Endothelial cell of umbilical vein (primary cell): ENCODE data around the gene TAF3. TPM values are rescaled to one million over a fixed set of nuclear protein-coding genes. Genes with fewer than 3 reads are reported as not detected.

Experiments
- BruUV-seq: library from RNA; stranded (reverse); fragments of 400-500 nt; replicated peaks from 2 replicates; lab custom pipeline; 2021; lab: Mats Ljungman, UMichigan
- CTCF ChIA-PET: fragments of 300-600, 350-600 bp; sonication (Branson Sonifier 250); formaldehyde crosslinking; loops from one replicate; lab custom pipeline; 2021; ENCODE audit warnings: antibody characterized with exemption, inconsistent platforms; lab: Charles Lee
- POLR2A ChIA-PET: fragments of 300-600, 350-600 bp; sonication (Branson Sonifier 250); formaldehyde crosslinking; loops from one replicate; lab custom pipeline; 2021; ENCODE audit warnings: antibody characterized with exemption, inconsistent platforms; lab: Charles Lee
- DNase-seq: peaks from one replicate; pipeline ENCODE4 v3.0.0-alpha.2; 2011; ENCODE audit warnings: low read depth, low spot score
- FAIRE-seq: peaks from 2 replicates; lab custom pipeline; 2011; peaks lifted over from hg19 to GRCh38; lab: Jason Lieb, UNC
- H2AFZ ChIP-seq: 2 replicates; pipeline ENCODE4 v1.6.0; 2012; ENCODE audit warnings: low read depth, low read length, control low read depth, inconsistent platforms
- H3K27ac ChIP-seq: 2 replicates; pipeline ENCODE4 v1.5.1; 2011; ENCODE audit warnings: low read depth, mild to moderate bottlenecking, control low read depth, low read length, moderate library complexity; ENCODE audit not compliant: insufficient read depth
- H3K27me3 ChIP-seq, 2 experiments: 2 replicates each; pipeline versions ENCODE4 v1.6.0 to v1.6.1; 2011; ENCODE audit warnings: low read length in 2 of 2, mixed read lengths in 1 of 2; ENCODE audit not compliant: control insufficient read depth in 2 of 2, insufficient read depth in 2 of 2
- H3K36me3 ChIP-seq, 2 experiments: 2 replicates in 1 of 2; 3 replicates in 1 of 2; pipeline ENCODE4 v1.5.1; 2011; ENCODE audit warnings: low read length in 2 of 2, mild to moderate bottlenecking in 1 of 2, moderate library complexity in 1 of 2; ENCODE audit not compliant: control insufficient read depth in 2 of 2, insufficient read depth in 2 of 2; ENCODE audit errors: extremely low read depth in 1 of 2
- H3K4me1 ChIP-seq: 3 replicates; pipeline ENCODE4 v1.5.1; 2011; ENCODE audit warnings: mild to moderate bottlenecking, low read length; ENCODE audit not compliant: control insufficient read depth, insufficient read depth; ENCODE audit errors: extremely low read depth
- H3K4me2 ChIP-seq: 2 replicates; pipeline ENCODE4 v1.6.1; 2011; ENCODE audit warnings: low read length, control low read depth, mixed read lengths; ENCODE audit not compliant: insufficient read depth
- H3K4me3 ChIP-seq, 3 experiments: fragments of 200-600 bp in 1 of 3; sonication (generic), shearing (Covaris generic) in 1 of 3; replicated peaks in 1 of 3; 2 replicates each; pipeline ENCODE4 v1.5.1; 2011 to 2016; ENCODE audit warnings: control low read depth in 3 of 3, low read length in 3 of 3, mild to moderate bottlenecking in 2 of 3, inconsistent platforms in 1 of 3, low read depth in 1 of 3, moderate library complexity in 1 of 3; ENCODE audit not compliant: insufficient read depth in 1 of 3
- H3K79me2 ChIP-seq: 2 replicates; pipeline ENCODE4 v1.6.0; 2012; ENCODE audit warnings: low read length, inconsistent platforms; ENCODE audit not compliant: control insufficient read depth, insufficient read depth
- H3K9ac ChIP-seq: replicated peaks from 2 replicates; pipeline ENCODE3; 2011; ENCODE audit warnings: low read length, control low read depth; ENCODE audit not compliant: insufficient read depth; ENCODE audit errors: extremely low read depth
- H3K9me1 ChIP-seq: replicated peaks from 3 replicates; pipeline ENCODE4 v1.6.0; 2011; ENCODE audit warnings: mild to moderate bottlenecking, low read length; ENCODE audit not compliant: control insufficient read depth, insufficient read depth; ENCODE audit errors: extremely low read depth
- H3K9me3 ChIP-seq: replicated peaks from 2 replicates; pipeline ENCODE4 v1.5.1; 2012; ENCODE audit warnings: low read length, inconsistent platforms; ENCODE audit not compliant: control insufficient read depth, insufficient read depth
- H4K20me1 ChIP-seq: replicated peaks from 2 replicates; pipeline ENCODE3; 2011; ENCODE audit warnings: mild to moderate bottlenecking, low read length; ENCODE audit not compliant: control insufficient read depth, insufficient read depth; ENCODE audit errors: extremely low read depth
- EZH2 ChIP-seq: IDR thresholded peaks from 2 replicates; pipeline ENCODE4 v1.6.1; 2012; ENCODE audit warnings: borderline replicate concordance, low read depth, mild to moderate bottlenecking, moderate library complexity, low read length, inconsistent platforms; ENCODE audit not compliant: severe bottlenecking
- FOS ChIP-seq: IDR thresholded peaks from 2 replicates; pipeline ENCODE4 v1.6.1; 2011; ENCODE audit warnings: mild to moderate bottlenecking, low read length, moderate library complexity, borderline replicate concordance; ENCODE audit not compliant: insufficient read depth
- GATA2 ChIP-seq: IDR thresholded peaks from 2 replicates; pipeline ENCODE4 v1.7.0; 2011; ENCODE audit warnings: low read depth, mild to moderate bottlenecking, moderate library complexity, mixed read lengths, low read length; ENCODE audit not compliant: insufficient read length, insufficient read depth
- JUN ChIP-seq: IDR thresholded peaks from 2 replicates; pipeline ENCODE4 v1.6.1; 2011; ENCODE audit warnings: borderline replicate concordance, low read depth; ENCODE audit not compliant: insufficient read length, insufficient read depth
- MYC ChIP-seq: IDR thresholded peaks from one replicate; pipeline ENCODE4 v1.6.1; 2011; ENCODE audit warnings: mild to moderate bottlenecking, low read depth, low read length
- POLR2A ChIP-seq: IDR thresholded peaks from 2 replicates; pipeline ENCODE4 v1.6.1; 2012; ENCODE audit warnings: low read depth, mild to moderate bottlenecking, control low read depth, low read length
- POLR2AphosphoS5 ChIP-seq: IDR thresholded peaks from 2 replicates; pipeline ENCODE4 v1.6.1; 2012; ENCODE audit warnings: low read depth, mild to moderate bottlenecking, control low read depth, low read length, moderate library complexity; ENCODE audit not compliant: insufficient read depth
- dilution Hi-C: fragments of 300-500 bp; cut with MboI; formaldehyde crosslinking; loops from one replicate; pipeline ENCODE4 v1.15.0; 2019; ENCODE audit warnings: low sequenced_read_pairs; ENCODE audit not compliant: extremely low pct_ligation_motif_present
- intact Hi-C: fragments of 100-400 bp; cut with micrococcal nuclease; formaldehyde crosslinking; loops from one replicate; pipeline ENCODE4 v1.10.0; 2022
- polyA plus RNA-seq, 4 experiments: library from polyadenylated mRNA; depleted of rRNA in 3 of 4; stranded (reverse) in 3 of 4; unstranded in 1 of 4; fragments of >200 nt; gene quantifications; 2 replicates each; pipeline versions ENCODE4 v1.2.1 to v1.2.3, GENCODE V29; 2011 to 2012; ENCODE audit warnings: missing spikeins in 1 of 4
- total RNA-seq: library from RNA; stranded (reverse); gene quantifications from 2 replicates; pipeline ENCODE4 v1.2.3, GENCODE V29; 2021
- TF ChIP-seq, protein P1 (sequence below): IDR thresholded peaks from 2 replicates; pipeline ENCODE4 v1.6.1; 2011; ENCODE audit not compliant: insufficient read depth, insufficient read length
- TF ChIP-seq, protein P2 (sequence below), 2 donors: IDR thresholded peaks; 1 replicate in 1 of 2; 2 replicates in 1 of 2; pipeline ENCODE4 v1.5.1; 2011; ENCODE audit warnings: low read length in 2 of 2, mild to moderate bottlenecking in 2 of 2, moderate library complexity in 2 of 2, control low read depth in 1 of 2, inconsistent platforms in 1 of 2, low read depth in 1 of 2; ENCODE audit not compliant: insufficient read depth in 1 of 2; ENCODE audit errors: extremely low read depth in 1 of 2

TAF3 gene
- total and polyA plus RNA-seq, 2 donors (not counting 3 experiments of a cell fraction or from before 2014, with no cell fraction given) = 2.4 to 10.5 TPM

DNA sequence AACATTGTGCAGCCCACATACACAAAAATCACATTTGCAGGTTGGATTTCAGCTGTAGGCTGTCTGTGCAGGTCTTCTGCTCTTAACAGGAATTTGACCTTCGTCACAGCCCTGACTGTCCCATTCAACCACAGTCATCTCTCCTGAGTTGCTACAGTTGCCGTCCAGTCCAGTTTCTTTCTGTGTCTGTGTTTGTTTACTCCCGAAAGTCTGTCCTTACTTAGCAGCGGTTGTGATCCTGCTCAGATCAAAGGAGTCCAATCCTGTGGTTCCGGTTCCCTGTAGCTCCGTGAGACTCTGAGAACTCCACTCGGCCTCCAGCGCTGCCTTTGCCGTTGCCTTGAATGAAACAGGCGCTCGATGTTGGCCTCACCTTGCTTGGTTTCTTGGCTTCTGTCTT is 124.6 kb downstream of the TAF3 start:
- intact Hi-C loops = no loop called here
- H3K9ac ChIP-seq = no peak overlapping the region
- no peak overlapping the region for H2AFZ ChIP-seq
- H3K27ac ChIP-seq = no peak overlapping the region
- CTCF ChIA-PET = interaction anchor here (0.7 to 0.8 kb wide), 2 partner anchors 11 to 29 kb away, joined by 3 read pairs; no protein-coding TSS in a partner anchor
- H3K79me2 ChIP-seq = peaks cover 2% of the 10 kb centered on the region
- no peaks in the 10 kb centered on the region for H3K27me3 ChIP-seq
- BruUV-seq = no TSS peak
- POLR2A ChIA-PET = no interaction called here
- no peaks in the 10 kb centered on the region for H3K36me3 ChIP-seq
- H3K4me3 ChIP-seq = no peak overlapping the region
- H3K9me1 ChIP-seq = no peaks in the 10 kb centered on the region
- H3K4me2 ChIP-seq = no peak overlapping the region
- no peak for DNase-seq
- no peak for FAIRE-seq
- dilution Hi-C loops = no loop called here
- H3K4me1 ChIP-seq = peaks cover 7% of the 10 kb centered on the region
- H4K20me1 ChIP-seq = no peaks in the 10 kb centered on the region
- no peak for TF ChIP-seq POLR2AphosphoS5
- no peak for TF ChIP-seq JUN
- no peak for TF ChIP-seq FOS
- no peak for TF ChIP-seq GATA2
- no peak for TF ChIP-seq POLR2A
- TF ChIP-seq, protein P1, sequence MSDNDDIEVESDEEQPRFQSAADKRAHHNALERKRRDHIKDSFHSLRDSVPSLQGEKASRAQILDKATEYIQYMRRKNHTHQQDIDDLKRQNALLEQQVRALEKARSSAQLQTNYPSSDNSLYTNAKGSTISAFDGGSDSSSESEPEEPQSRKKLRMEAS = no peak
- TF ChIP-seq MYC = no peak
- no peak for TF ChIP-seq EZH2
- TF ChIP-seq, protein P2, sequence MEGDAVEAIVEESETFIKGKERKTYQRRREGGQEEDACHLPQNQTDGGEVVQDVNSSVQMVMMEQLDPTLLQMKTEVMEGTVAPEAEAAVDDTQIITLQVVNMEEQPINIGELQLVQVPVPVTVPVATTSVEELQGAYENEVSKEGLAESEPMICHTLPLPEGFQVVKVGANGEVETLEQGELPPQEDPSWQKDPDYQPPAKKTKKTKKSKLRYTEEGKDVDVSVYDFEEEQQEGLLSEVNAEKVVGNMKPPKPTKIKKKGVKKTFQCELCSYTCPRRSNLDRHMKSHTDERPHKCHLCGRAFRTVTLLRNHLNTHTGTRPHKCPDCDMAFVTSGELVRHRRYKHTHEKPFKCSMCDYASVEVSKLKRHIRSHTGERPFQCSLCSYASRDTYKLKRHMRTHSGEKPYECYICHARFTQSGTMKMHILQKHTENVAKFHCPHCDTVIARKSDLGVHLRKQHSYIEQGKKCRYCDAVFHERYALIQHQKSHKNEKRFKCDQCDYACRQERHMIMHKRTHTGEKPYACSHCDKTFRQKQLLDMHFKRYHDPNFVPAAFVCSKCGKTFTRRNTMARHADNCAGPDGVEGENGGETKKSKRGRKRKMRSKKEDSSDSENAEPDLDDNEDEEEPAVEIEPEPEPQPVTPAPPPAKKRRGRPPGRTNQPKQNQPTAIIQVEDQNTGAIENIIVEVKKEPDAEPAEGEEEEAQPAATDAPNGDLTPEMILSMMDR (IDR thresholded peaks at IDR 0.05; ENCODE audit: extremely low read depth in 1 of 2, insufficient read depth in 1 of 2, low read depth in 1 of 2, low read length in 2 of 2) = no peak
- no peaks in the 10 kb centered on the region for H3K9me3 ChIP-seq
